Upper lobe of left lung (tissue), 6 donors: Measurements from ENCODE around the gene SERPINH1. TPM values are rescaled to one million over a fixed set of nuclear protein-coding genes. Genes with fewer than 3 reads are reported as not detected.

Experiments
- ATAC-seq, 2 donors: fragments of 200-7000 bp; cut with Tn5 transposase; one replicate each; pipeline ENCODE4 v1.9.1; 2022; ENCODE audit warnings: mild to moderate bottlenecking in 2 of 2, moderate library complexity in 2 of 2; ENCODE audit not compliant: low FRiP score in 2 of 2
- DNase-seq, 2 donors: peaks; one replicate each; pipeline ENCODE4 v3.0.0-alpha.2; 2019 to 2020
- H3K27ac ChIP-seq, 4 donors: fragments of 200-600 bp; sonication (generic); one replicate each; pipeline ENCODE4 v1.5.1; 2016 to 2019
- H3K27me3 ChIP-seq, 4 donors: fragments of 200-600 bp; sonication (generic); one replicate each; pipeline ENCODE4 v1.5.1; 2017 to 2019
- H3K36me3 ChIP-seq, 4 donors: fragments of 200-600 bp; sonication (generic); one replicate each; pipeline ENCODE4 v1.5.1; 2016 to 2019
- H3K4me1 ChIP-seq, 4 donors: fragments of 200-600 bp; sonication (generic); one replicate each; pipeline ENCODE4 v1.5.1; 2018 to 2019
- H3K4me3 ChIP-seq, 4 donors: fragments of 200-600 bp; sonication (generic); one replicate each; pipeline ENCODE4 v1.5.1; 2017 to 2019; ENCODE audit warnings: mild to moderate bottlenecking in 2 of 4, moderate library complexity in 1 of 4
- H3K9me3 ChIP-seq, 4 donors: fragments of 200-600 bp; sonication (generic); one replicate each; pipeline ENCODE4 v1.5.1; 2018 to 2019
- CTCF ChIP-seq, 6 experiments: fragments of 450-650 bp in 4 of 6; fragments of 200-600 bp in 2 of 6; sonication (generic) in 2 of 6; IDR thresholded peaks; one replicate each; pipeline ENCODE4 v1.5.1; 2016 to 2019; ENCODE audit warnings: antibody characterized with exemption in 6 of 6
- EP300 ChIP-seq, 4 donors: sonication (generic); formaldehyde crosslinking; IDR thresholded peaks; one replicate each; pipeline ENCODE4 v1.5.1; 2017; ENCODE audit warnings: antibody characterized with exemption in 4 of 4, control low read depth in 2 of 4
- POLR2A ChIP-seq, 4 donors: fragments of 450-650 bp; IDR thresholded peaks; one replicate each; pipeline ENCODE4 v1.5.1; 2016 to 2017; ENCODE audit warnings: antibody characterized with exemption in 4 of 4, mild to moderate bottlenecking in 2 of 4
- POLR2AphosphoS5 ChIP-seq, 2 donors: sonication (generic); formaldehyde crosslinking; IDR thresholded peaks; one replicate each; pipeline ENCODE4 v1.5.1; 2017; ENCODE audit warnings: antibody characterized with exemption in 2 of 2
- WGBS, 2 donors: methylation state at CpG; one replicate each; pipeline ENCODE4 v1.1.5; 2017 to 2018; 5-methylcytosine and 5-hydroxymethylcytosine counted together
- total RNA-seq, 6 donors: library from RNA; depleted of rRNA in 4 of 6; stranded (reverse); fragments of >200 nt in 4 of 6; gene quantifications; one replicate each; pipeline versions ENCODE4 v1.1.0 to v1.2.1, GENCODE V29; 2016 to 2021
- donor health status: DM: no; HTN: no; CAD: no; lungs with moderate emphysema.
- donor health status: DM: no; HTN: yes; CAD: no; lungs with severe emphysema.

The SERPINH1 gene
- total RNA-seq: 100 to 1,000 TPM in 5 of 6 donors, 10 to 100 TPM in 1; 95.9 to 266 (median 145) TPM

- Histone ChIP-seq H3K4me1 (peaks cover 68 to 90% (median 84%) of the 10 kb centered on the region in 4 donors), H3K4me3 (peak within 1 kb of the TSS; percentile 73 to 93 (median 82)), H3K36me3 (peaks cover 3 to 21% (median 14%) of the 10 kb centered on the region in 4 donors), H3K27me3 (no peaks in the 10 kb centered on the region), H3K9me3 (no peaks in the 10 kb centered on the region), H3K27ac (peak within 1 kb of the TSS; percentile 98 to 100 (median 98))
- peak in 2 of 6 experiments; percentile 9 to 13 for TF ChIP-seq CTCF (IDR thresholded peaks at IDR 0.05)
- TF ChIP-seq POLR2A (IDR thresholded peaks at IDR 0.05): peak; percentile 11 to 84 (median 58)
- TF ChIP-seq EP300 (IDR thresholded peaks at IDR 0.05): peak in 1 of 4 donors; percentile 15
- TF ChIP-seq POLR2AphosphoS5 (IDR thresholded peaks at IDR 0.05): peak; percentile 86 to 91
- WGBS, 2 donors: 0 to 2% methylated on average over 28 to 50 of the region's 51 CpGs
- ATAC-seq: peak; percentile 89
- peak; percentile 91 to 93 for DNase-seq
These were observed at the start of gene SERPINH1 for GRCh38 chr11:75562048-75562835. TSS of gene SERPINH1 (plus strand) at chr11:75562253. CDS start at chr11:75566350, 4,097 bp downstream.

- Histone ChIP-seq H3K4me1 (peaks cover 0 to 12% (median 3%) of the 10 kb centered on the region in 4 donors), H3K4me3 (no peak overlapping the region), H3K27me3 (no peaks in the 10 kb centered on the region), H3K9me3 (no peaks in the 10 kb centered on the region), H3K36me3 (no peaks in the 10 kb centered on the region), H3K27ac (no peak overlapping the region)
- no peak for TF ChIP-seq POLR2AphosphoS5 (IDR thresholded peaks at IDR 0.05)
- TF ChIP-seq POLR2A (IDR thresholded peaks at IDR 0.05): no peak
- no peak for TF ChIP-seq EP300 (IDR thresholded peaks at IDR 0.05)
- TF ChIP-seq CTCF (IDR thresholded peaks at IDR 0.05): no peak
- WGBS, 2 donors: 62 to 70% methylated on average over 4 to 5 of the region's 5 CpGs
- ATAC-seq: no peak
- no peak for DNase-seq
These were observed 48.8 kb upstream of the SERPINH1 start for GRCh38 chr11:75513250-75513649.

GRCh38 chr11:75514596-75514995, 47.5 kb upstream of the SERPINH1 start:
- H3K9me3 ChIP-seq: no peaks in the 10 kb centered on the region
- H3K27me3 ChIP-seq: no peaks in the 10 kb centered on the region
- H3K27ac ChIP-seq: no peak overlapping the region
- ATAC-seq (no peak), DNase-seq (no peak)
- TF ChIP-seq EP300 (IDR thresholded peaks at IDR 0.05) (no peak), CTCF (IDR thresholded peaks at IDR 0.05) (no peak), POLR2A (IDR thresholded peaks at IDR 0.05) (no peak), POLR2AphosphoS5 (IDR thresholded peaks at IDR 0.05) (no peak)
- H3K4me3 ChIP-seq: no peak overlapping the region
- no peaks in the 10 kb centered on the region for H3K36me3 ChIP-seq
- H3K4me1 ChIP-seq: peaks cover 0 to 12% (median 2%) of the 10 kb centered on the region in 4 donors

- no peak for DNase-seq
- no peak overlapping the region for H3K4me3 ChIP-seq
- no peaks in the 10 kb centered on the region for H3K9me3 ChIP-seq
- H3K27ac ChIP-seq: no peak overlapping the region
- no peaks in the 10 kb centered on the region for H3K27me3 ChIP-seq
- no peaks in the 10 kb centered on the region for H3K36me3 ChIP-seq
- WGBS, 2 donors: 92 to 93% methylated on average over 3 of the region's 3 CpGs
- no peaks in the 10 kb centered on the region for H3K4me1 ChIP-seq
- no peak for TF ChIP-seq EP300 (IDR thresholded peaks at IDR 0.05)
- no peak for TF ChIP-seq POLR2A (IDR thresholded peaks at IDR 0.05)
- no peak for TF ChIP-seq POLR2AphosphoS5 (IDR thresholded peaks at IDR 0.05)
- no peak for TF ChIP-seq CTCF (IDR thresholded peaks at IDR 0.05)
- ATAC-seq: no peak
These were observed 45.9 kb upstream of the SERPINH1 start for GRCh38 chr11:75516140-75516539.
